Stimulated activated CD4-positive, alpha-beta T cell treated with anti-CD3 and anti-CD28 coated beads, TNF-alpha, amount 100 ng/mL, for 1 hour (primary cell): ENCODE measurements around the gene SYTL5.

Experiments used
- DNase-seq, 3 donors: peaks; one replicate each; pipeline ENCODE4 v3.0.0-alpha.2; 2020; ENCODE audit warnings: low read depth in 3 of 3, low spot score in 1 of 3

The SYTL5 gene

DNA sequence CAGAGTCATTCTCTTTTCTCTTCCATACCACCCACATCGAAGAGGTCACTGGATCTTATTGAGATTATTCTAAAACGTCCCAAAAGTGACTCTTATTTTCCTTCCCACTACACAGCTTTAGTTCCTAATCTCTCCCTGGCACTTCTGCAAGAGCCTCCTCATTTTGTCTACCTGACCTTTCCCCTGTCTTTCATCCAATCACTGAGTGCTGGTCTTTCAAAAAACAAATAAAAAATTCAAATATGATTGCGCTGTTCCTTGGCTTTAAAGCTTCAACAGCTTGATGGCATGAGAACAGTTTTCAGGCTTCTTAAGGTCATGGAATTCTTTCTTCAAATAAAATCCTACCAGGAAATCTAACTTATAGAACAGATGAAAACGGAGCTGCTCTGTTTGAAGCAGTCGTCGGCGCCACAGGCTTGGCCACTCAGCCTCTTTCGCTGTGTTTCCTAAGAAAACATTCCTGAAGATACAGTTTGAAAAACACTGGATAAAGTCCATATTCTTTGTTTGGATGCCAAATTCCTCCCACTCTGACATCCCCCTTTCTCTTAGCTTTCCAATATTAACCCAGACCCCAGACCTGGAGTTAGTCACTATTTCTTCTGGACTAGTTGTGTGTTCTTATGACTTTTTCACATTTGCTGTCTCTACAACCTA lies 12.5 kb downstream of the SYTL5 start:
- no peak for DNase-seq

DNA sequence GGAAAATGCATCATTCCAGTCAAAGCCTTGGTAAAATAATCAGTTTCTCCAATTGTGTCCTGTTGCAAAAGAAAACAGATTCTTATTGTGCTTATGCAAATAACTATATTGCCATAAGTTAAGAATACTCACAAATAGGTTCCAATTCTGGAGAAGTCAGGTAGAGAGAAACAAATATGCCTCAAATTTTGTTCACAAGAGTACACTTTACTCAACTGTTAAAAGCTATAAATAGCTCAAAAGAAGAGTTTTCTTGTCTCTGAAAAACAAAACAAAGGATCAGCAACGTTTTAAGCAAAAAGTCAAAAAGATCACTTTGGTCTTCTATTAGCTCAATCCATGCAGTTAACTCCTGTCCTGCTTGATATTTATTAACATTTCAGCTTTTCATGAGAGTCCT lies 21.9 kb downstream of the SYTL5 start:
- no peak for DNase-seq

DNA sequence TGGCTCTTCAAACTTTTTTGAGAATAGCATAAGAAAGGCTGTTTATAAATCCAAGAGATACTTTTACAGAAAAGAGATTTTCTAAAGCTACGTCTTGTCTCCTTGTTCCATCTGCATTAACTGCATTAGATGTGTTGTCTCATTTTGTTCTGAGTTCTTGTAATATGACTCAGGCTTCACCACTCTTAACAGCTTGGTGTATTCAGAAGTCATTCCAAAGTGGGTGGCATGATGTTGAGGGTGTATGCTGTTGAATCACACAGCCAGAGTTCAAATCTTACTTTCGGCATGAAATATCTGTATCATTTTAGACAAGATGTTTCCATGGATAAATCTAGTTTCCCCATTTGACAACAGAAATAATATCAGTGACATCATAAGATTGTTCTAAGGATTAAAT lies 30.1 kb downstream of the SYTL5 start:
- DNase-seq: no peak

DNA sequence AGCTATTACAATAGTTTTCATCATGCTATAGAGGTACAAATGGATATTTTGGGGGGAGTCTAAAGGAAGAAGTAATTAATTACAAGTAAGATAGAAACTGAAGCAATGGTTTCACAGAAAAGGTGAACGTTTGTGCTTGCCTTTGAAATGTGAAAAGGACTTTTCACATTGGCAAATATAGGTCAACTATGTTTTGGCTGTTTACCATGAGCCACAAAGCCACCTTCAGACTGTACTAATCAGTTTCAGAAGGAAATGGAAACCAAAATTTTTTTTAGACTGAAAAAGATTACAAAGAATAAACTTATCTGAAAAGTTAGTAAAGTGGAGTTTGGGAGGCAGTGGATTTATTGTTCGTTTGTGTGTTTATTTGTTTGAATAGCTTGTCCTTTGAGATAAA lies 32.1 kb downstream of the SYTL5 start:
- no peak for DNase-seq

DNA sequence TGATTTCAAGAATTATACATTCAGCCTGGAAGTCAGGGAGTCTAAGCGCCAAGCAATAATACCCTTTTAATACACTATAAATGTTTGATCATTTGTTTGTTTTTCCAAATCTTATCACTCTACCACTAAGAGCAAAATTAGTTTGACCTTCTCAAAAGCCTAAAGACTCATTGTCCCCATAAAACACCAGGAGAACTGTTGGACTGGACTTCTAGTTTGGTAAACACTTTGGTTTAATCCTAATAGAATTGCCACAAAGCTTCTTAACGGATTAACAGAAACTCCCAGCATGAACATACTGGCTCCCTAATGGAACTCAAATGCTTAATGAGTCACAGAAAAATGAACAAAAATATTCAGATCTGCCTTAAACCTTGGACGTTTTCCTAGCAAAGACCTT lies 34.9 kb downstream of the SYTL5 start:
- DNase-seq: no peak

DNA sequence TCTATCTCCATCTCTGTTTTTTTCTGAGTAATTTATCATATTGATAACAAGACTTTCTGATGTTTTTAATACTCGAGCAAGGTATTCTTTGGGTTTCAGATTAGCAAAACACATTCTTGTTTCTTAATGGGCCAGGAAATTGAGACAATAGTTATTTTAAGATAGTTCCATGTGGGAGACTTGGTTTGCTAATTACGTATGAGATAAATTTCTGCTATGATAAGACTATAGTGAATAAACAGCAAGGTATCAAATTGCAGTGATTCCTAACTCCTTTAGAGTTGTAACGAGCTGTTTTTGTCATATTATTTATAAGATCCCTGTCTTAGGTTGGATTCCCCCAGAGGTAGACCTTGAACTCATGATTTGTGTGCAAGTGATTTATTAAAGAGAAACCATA lies 38.3 kb downstream of the SYTL5 start:
- DNase-seq: no peak

DNA sequence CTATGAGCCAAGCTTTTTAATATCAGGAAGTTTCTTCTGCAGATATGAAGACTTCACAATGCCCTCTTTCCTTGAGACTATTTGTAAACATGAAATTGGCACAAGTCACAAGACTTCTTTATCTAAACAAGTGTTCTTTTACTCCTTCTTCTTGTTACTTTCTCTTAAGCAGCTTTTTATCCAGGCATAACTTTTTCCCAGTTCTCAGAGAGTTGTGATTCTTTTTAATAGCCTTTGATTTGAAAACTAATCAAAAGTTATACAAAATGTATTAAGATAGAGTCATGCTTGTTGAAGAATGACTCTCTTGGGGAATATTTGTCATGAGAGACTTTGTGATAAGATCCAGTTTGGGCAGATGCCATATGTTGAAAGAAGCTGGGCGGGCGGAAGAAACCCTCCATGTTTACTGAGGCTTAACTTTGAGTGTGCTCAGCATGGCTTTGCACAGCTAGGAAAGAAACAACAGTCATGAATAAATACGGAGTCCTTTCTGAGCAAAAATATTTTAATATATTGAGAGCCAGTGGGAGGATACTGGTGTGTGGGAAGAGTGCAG lies 39.3 kb downstream of the SYTL5 start:
- no peak for DNase-seq

DNA sequence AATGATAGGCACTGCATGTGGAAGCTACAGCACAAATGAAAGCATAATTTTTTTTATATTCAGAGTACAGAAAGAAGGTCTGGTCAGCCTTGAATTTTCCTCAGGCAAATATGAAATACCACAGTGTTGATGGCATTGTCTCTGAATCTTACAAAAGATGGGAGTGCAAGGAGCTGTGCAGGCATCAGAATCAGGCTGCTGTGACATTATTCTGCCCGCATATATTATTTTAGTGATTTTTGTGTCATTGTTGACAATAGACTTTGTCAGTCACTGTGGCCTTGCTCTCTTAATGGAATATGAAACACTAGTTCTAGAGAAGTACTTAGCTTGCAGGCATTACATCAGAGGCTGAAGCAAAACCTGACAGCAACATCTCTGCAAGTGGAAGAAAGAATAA lies 42.5 kb downstream of the SYTL5 start:
- DNase-seq: no peak

DNA sequence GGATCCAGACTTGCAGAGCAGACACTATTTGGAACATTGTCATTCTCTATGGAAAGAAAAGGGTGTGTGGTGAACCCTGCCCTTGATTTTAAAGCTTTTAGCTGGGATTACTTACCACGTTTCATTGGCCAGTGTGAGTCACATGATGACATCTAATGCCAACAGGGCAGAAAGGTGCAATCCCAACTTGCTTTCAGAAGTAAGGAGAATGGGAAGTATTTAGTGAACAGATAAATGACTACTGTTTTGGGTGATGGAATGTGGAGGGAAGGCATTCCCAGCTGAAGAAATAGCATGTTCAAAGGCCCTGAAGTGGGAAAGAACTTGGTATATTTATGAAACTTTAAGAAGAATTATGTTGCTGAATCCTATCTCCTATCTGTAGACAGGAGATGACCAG lies 44.5 kb downstream of the SYTL5 start:
- no peak for DNase-seq

DNA sequence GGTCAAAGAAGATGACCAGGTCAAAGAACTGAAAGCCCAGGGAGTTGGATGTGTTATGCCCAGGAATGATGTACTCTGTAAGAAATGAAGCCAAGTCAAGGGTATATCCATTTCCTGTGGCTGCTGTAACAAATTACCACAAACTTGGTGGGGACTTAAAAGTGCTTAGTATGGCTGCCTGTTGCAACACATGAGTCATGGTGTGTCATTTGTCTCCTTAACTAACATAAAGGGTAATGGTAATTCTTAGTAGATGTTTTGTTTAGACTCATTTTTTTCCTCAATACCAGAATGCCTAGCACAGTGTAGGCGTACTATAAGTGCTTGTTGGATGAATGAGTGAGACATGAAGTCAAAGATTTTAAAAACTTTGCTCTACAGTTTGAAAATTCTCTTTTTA lies 45.7 kb downstream of the SYTL5 start:
- DNase-seq: no peak

DNA sequence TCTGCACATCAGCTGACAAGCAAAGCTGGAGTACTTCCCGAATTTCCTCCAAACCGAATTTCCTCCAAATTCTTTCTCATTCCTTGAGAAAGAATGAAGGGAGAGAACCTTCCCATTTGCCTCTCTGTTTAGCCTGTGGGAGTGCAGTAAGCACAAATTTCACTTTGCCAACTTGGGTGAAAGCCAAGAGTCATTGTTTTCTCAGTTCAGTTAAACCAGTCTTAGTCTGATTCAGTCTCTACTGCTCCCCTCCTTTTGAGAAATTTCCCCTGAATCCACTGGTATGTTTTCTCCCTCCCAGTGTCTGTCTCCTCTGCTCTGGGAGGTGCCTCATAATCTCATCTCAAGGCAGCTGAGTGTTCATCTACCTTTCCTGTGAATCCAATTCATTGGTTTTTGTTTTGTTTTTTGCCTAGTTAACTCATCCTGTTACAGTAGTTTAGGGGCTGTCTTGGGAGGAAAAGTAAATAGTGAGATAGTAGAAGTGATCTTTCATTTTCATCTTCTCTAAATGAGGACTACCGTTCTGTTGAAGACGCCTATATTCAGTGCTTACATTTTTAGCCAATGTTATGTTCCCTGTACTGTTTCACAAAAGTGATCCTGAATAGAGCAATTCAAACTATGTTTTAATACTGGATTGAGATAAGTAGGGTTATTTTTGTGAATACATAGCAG lies 49.0 kb downstream of the SYTL5 start:
- no peak for DNase-seq

DNA sequence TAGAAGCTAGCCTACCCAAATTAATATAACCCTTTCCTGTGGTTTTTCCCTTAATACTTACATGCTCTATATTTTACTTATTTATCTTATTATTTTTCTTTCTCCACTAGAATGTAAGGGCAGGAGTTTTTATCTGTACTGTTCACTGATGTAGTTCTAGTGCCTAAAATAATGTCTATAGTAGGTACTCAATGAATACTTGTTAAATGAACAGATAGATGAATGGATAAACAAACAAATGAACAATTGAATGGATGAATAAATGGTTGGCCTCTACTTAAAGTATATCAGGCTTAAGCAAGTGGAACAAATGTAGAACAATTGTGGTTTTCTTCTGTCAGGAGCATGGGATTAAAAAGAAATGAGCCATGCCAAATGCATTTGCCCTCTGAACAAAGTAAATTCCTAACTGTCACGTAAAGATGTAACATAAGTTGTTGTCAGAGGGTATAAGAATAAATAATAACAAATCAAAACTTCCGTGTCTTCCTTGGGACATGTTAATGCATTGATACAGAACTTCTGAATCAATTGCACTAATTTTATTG lies 54.1 kb downstream of the SYTL5 start:
- no peak for DNase-seq

DNA sequence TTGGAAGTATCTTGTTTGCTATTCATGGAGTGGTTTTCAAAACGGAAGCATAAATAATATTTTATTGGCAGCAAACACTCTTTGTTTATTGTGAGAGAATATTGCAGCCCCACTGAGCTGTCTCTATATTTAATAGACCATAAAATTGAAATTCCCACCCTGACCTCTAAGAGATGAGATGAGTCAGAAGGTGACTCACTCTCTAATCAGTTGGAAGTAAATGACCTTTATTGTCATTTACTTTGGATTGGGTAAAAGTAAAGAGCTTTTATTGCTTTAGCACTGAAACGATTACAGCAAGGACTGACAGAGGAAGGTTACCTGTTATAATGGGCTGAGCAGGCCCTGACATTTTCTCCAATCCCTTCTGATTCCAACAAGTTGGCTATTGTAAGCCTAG lies 55.0 kb downstream of the SYTL5 start:
- no peak for DNase-seq

DNA sequence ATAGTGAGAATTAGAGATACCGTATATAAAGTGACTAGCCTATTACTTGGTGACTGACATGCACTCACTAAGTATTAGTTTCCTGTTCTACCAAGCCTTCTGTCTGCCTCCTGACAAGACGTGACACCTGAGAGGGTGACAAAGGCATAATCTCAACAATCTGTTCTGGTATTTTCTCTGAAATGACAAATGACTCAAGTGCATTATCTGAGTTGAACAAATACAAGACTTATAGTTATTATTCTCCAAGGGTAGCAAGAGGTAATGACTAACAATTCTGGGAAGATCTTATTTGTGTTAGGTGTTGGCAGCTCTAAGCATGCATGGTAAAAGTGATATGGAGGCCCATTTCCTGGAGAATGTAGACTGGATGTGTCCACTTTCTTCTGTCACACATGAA lies 60.6 kb downstream of the SYTL5 start:
- no peak for DNase-seq

DNA sequence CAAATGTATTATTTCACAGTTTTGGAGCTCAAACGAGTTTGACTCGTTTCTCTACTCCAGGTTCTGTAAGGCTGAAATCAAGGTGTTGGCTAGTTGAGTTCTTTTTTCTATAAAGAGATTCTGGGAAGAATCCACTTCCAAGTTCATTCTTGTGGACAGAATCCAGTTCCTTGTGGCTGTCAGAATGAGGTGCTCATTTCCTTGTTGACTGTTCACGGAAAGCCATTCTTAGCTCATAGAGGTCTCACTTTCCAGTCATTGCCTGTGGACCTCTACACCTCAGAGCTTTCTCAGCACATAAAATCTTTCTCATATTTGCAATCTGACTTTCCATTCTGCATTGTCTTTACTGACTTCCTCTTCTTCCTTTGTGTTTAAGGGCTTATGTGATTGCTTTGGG lies 62.9 kb downstream of the SYTL5 start:
- no peak for DNase-seq

DNA sequence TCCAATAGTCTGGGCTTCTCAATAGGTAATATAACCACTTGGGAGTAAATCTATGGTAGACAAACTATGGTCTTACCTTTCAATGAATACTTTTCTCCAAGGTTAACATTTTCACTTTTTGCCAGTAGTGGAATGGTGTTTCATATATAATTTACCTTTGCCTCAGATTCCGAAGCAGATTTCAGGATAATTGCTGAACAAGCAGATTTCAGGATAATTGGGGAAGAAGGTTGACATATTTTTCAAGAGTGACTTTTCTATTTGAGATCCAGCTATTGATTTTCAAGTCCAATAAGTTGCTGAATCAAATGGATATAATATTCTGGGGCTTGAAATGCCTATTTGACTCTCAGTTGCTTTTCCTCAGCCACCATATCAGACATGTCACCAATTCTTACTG lies 63.6 kb downstream of the SYTL5 start:
- no peak for DNase-seq

DNA sequence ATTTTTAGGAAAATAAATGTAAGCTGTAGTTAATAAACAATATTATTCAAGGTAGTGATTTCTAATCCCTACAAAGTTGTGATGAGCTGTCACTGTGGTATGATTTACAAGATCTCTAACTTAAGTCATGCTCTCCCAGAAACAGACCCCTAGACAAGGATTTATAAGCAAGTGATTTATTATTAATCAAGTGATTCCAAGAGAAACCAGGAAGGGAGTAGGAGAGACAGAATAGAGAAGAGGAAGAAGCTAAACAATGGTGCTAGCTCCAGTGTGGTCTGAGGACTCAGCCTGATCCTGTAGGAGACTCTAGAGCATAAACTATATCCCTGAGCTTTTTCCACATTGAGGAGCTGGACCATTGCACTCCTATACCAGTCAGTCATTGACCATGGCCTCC lies 73.1 kb downstream of the SYTL5 start:
- no peak for DNase-seq

DNA sequence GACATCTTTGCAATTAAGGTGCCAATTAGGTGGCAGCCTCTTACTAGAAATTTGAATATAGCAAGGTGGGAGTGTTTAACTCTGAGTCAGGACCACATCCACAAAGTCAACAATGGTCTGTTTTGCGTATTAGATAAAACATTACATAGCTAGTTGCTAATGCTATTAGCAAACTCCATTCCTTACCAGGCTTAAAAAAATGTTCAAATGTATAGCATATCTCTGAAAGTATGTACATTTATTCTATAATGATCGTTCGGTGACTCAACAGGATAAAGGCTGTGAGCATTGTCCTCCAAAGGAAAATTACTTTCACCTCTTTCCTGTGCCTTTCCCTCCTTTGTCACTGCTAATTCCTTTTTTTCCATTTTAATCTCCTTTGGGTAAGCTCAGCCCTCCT lies 74.5 kb downstream of the SYTL5 start:
- DNase-seq: no peak

DNA sequence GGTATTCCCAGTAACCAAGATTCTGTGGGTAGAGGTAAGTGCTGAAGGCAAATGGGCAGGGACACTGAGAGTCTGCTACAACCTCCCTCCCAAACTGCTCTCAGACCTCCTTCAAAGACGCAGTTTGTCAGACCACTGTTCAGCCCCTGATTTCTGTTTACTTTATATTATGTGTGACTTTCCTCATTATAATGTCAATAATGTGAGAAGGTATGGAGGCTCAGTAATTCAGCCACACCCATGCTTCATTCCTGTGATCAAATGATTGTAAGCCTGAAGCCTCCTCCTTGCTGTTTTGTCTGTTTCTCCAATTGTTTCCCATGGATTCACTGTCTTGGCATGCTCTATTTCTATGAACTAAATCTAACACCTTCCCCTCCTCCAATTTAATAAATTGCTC lies 75.6 kb downstream of the SYTL5 start:
- no peak for DNase-seq

DNA sequence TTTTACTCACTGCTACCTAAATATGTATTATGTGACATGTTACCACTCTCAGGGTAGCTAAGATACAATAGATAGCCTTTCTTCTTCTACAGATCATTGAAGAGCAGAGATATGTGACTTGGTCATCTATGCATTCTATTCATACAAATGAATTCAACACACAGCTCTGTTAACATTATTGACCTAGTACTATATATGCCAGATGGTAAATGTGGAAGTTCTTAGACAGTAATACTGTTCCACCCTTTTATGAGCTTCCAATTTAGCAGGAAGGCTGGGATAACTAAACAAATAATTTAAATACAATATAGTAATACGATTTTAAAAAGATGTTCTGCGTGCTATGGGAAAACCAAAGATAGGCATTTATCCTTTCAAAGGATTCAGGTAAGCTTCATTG lies 76.0 kb downstream of the SYTL5 start:
- no peak for DNase-seq

DNA sequence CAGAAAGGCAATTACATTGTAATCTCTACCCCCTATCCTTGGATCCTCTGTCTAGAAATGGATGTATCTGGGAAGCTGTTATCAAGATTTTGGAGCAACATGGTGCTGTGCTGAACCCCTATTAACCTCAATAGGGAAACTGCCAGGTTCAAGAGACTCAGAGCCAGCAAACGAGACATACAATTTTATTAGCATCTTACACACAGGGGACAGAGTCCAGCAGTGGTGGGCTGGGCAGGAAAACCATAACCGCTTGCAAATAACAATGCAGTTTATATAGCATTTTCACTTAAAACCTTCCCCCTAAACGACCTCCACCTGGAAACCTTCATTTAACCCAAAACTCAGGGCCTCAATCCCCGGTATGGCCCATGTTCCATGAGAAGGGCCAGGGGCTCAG lies 79.5 kb downstream of the SYTL5 start:
- DNase-seq: no peak

DNA sequence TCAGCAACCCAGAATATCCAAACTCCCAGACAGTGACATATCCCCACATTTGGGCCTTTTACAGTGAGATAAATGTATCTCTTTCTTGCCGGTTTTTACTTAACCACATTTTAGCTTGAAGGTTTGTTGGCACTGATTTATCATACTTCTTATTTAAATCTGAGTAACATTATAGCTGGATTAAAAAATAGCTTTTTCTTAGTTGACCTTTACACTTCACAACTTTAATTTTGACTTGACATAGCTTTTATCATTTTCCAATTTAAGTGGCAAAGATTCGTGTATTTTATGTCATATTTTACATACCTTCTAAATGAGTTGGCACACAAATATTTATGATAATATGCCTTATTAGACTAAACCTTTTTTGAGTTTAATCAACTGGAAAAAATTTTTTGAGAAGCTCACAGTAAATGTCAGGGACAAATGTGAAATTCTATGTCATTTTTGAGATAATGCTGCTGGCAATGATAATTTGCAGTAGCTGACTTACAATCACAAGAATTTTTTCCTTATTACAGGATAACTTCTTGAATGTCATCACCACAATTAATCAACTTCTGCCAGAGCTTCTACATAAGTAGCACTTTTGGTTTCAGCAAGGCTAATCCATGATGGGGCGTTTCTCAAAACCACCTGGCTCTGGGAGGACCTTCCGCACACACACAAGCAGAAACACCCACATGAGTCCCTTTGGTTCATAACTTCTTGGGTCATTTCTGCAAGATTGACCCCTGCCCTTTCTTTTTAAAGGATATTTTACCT lies 80.3 kb downstream of the SYTL5 start:
- no peak for DNase-seq
